Ishikawa (cell line): ENCODE data around the gene OTOL1.

Experiments
- CEBPB ChIP-seq: IDR thresholded peaks from 2 replicates; pipeline ENCODE4 v1.6.1; 2012
- RAD21 ChIP-seq: IDR thresholded peaks from 2 replicates; pipeline ENCODE4 v1.6.1; 2012; ENCODE audit warnings: low read depth
- TAF1 ChIP-seq: IDR thresholded peaks from 2 replicates; pipeline ENCODE4 v1.6.1; 2012; ENCODE audit warnings: low read depth, mild to moderate bottlenecking
- TEAD4 ChIP-seq: IDR thresholded peaks from 2 replicates; pipeline ENCODE4 v1.6.1; 2012
- YY1 ChIP-seq: IDR thresholded peaks from 2 replicates; pipeline ENCODE4 v1.6.1; 2012; ENCODE audit warnings: low read depth

GRCh38 chr3:161449785-161450184, 46.8 kb upstream of the OTOL1 start:
- TF ChIP-seq RAD21, result no peak
- no peak for TF ChIP-seq TEAD4
- no peak for TF ChIP-seq TAF1
- TF ChIP-seq YY1, result no peak
- TF ChIP-seq CEBPB, result no peak
